SK-N-SH (cell line): Measurements from ENCODE around the gene MRPS6. TPM values are rescaled to one million over a fixed set of nuclear protein-coding genes. Genes with fewer than 3 reads are reported as not detected.

Experiments
- CTCF ChIP-seq: fragments of 200-600 bp; sonication (generic); IDR thresholded peaks from 2 replicates; pipeline ENCODE4 v1.6.1; 2017; ENCODE audit warnings: antibody characterized with exemption, mild to moderate bottlenecking, moderate library complexity
- PBX3 ChIP-seq: IDR thresholded peaks from 2 replicates; pipeline ENCODE4; 2012
- POLR2AphosphoS5 ChIP-seq: IDR thresholded peaks from 2 replicates; pipeline ENCODE4 v1.6.1; 2012; ENCODE audit warnings: low read depth, low read length
- polyA plus RNA-seq, 3 experiments: library from polyadenylated mRNA; depleted of rRNA; stranded (reverse); fragments of >200 nt; gene quantifications; 2 replicates each; pipeline ENCODE4 v1.2.3, GENCODE V29; 2012

The MRPS6 gene
- polyA plus RNA-seq, 1 of the 3 experiments (the other 2 are of a cell fraction) = 69.2 TPM

GRCh38 chr21:34191876-34192275 is 118.5 kb downstream of the MRPS6 start (continued):
- TF ChIP-seq CTCF (no peak), POLR2AphosphoS5 (no peak), PBX3 (no peak)

Other genes with a start within 250 kb of the MRPS6 start
- gene ATP5PO, start 157.8 kb upstream of the MRPS6 start, polyA plus RNA-seq (2012; rRNA removed) = 148 and 167 TPM in 2 replicates
- gene SLC5A3, start within 50 bp of the MRPS6 start, polyA plus RNA-seq (2012; rRNA removed) = 3.0 and 3.2 TPM in 2 replicates